ENCODE data around the gene RHOT2. TPM values are rescaled to one million over a fixed set of nuclear protein-coding genes. Genes with fewer than 3 reads are reported as not detected.
A peak's percentile ranks its signal among the peaks of the same experiment; 100 is the strongest.

The RHOT2 gene
- 73.8 and 85.8 TPM in 2 replicates for total RNA-seq

DNA sequence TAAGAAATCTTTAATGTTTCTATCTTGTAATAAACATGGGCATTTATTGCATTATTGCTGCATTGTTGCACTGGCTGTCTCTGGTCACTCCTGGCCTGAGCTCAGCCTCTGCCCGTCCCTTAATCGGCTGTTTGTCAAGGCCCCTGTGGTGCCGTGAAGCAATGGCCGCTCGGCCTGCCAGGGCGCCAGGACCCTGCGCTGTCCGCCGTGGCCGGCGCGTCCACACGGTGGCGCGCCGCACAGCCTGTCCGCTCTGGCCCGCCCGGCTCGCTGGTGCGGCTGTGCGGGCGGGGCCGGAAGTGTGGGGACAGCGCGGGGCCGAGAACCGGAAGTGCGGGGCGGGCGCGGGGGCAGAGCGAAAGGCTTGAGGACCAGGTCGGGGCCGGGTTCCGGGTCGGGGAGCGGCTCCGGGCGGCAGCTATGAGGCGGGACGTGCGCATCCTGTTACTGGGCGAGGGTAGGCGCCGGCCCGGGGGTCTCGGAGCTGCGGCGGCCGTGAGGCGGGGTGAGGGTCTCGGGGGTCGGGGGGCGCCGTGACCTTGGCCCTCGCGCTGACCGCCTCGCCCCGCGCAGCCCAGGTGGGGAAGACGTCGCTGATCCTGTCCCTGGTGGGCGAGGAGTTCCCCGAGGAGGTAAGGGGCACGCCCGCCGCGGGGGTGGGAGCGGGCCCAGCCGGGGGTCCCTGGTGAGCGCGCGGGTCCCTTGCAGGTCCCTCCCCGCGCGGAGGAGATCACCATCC is at the start of gene RHOT2:
TSS of gene RHOT2 (plus strand) at position 353 of the 739 bp plus-strand sequence. CDS start at position 421, 68 bp downstream.
- TF ChIP-seq, protein P1, sequence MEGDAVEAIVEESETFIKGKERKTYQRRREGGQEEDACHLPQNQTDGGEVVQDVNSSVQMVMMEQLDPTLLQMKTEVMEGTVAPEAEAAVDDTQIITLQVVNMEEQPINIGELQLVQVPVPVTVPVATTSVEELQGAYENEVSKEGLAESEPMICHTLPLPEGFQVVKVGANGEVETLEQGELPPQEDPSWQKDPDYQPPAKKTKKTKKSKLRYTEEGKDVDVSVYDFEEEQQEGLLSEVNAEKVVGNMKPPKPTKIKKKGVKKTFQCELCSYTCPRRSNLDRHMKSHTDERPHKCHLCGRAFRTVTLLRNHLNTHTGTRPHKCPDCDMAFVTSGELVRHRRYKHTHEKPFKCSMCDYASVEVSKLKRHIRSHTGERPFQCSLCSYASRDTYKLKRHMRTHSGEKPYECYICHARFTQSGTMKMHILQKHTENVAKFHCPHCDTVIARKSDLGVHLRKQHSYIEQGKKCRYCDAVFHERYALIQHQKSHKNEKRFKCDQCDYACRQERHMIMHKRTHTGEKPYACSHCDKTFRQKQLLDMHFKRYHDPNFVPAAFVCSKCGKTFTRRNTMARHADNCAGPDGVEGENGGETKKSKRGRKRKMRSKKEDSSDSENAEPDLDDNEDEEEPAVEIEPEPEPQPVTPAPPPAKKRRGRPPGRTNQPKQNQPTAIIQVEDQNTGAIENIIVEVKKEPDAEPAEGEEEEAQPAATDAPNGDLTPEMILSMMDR (conservative IDR thresholded peaks at IDR 0.05; ENCODE audit: low read depth, low read length) = peak; percentile 69
- H3K4me3 ChIP-seq (ENCODE audit: low read depth, low read length) = peak within 1 kb of the TSS; percentile 98
- DNase-seq (ENCODE audit: low read depth) = no peak

DNA sequence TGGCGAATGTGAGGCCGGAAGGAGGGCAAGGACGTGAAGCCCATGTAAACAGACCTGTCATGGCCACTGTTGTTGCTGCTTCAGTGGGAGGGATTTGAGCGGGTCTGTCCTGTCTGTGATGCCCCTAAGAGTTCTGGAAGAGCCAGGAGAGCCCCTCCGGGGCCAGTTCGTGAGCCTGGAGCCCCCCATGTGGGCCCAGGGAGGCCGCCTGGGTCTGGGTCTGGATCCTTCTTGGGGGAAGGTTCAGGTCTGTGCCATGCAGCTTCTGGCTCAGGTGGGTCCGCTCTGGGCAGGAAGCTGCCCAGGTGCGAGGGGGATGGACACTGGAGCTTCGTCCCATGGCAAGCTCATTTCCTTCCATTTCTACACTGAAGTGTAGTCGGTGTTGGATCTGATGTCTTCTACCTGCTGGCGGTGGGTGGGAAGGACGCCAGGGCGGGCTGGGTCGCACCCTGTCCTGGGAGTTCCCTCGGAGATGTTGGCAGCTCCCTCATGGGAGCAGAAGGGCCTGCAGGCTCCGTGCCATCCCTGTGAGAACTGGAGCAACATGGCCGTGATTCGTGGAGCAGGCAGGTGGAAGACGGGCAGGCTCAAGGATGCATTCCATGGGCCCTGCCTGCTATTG is 48.3 kb upstream of the RHOT2 start:
- DNase-seq (ENCODE audit: low read depth) = no peak
- no peak overlapping the region for H3K4me3 ChIP-seq (ENCODE audit: low read depth, low read length)
- TF ChIP-seq, protein P1 (conservative IDR thresholded peaks at IDR 0.05; ENCODE audit: low read depth, low read length) = no peak

GRCh38 chr16:620700-621525 is 47.0 kb upstream of the RHOT2 start:
- TF ChIP-seq, protein P1 (conservative IDR thresholded peaks at IDR 0.05; ENCODE audit: low read depth, low read length) = no peak
- no peak overlapping the region for H3K4me3 ChIP-seq (ENCODE audit: low read depth, low read length)
- DNase-seq (ENCODE audit: low read depth) = no peak

- no peak overlapping the region for H3K4me3 ChIP-seq (ENCODE audit: low read depth, low read length)
- TF ChIP-seq, protein P1 (conservative IDR thresholded peaks at IDR 0.05; ENCODE audit: low read depth, low read length) = no peak
Measured at GRCh38 chr16:621526-622105, 46.3 kb upstream of the RHOT2 start.

DNA sequence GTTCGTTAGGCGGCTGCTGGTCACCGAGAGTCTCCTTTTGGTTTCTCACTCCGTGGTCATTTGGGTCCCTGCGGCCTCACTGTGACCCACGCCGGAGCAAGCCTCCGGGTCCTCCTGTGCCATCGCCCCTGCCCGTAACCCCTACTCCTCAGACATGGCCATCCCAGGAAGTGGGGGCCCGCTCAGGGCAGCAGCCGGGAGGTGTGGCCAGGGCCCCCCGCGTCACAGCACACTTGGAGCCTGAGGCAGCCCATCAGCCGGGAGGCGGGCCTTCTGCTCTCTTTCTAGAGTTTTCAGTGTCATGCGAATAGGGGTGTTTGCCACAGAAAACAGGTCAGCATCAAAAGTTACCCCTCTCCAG is 45.0 kb upstream of the RHOT2 start:
- TF ChIP-seq, protein P1 (conservative IDR thresholded peaks at IDR 0.05; ENCODE audit: low read depth, low read length) = no peak
- H3K4me3 ChIP-seq (ENCODE audit: low read depth, low read length) = no peak overlapping the region
- DNase-seq (ENCODE audit: low read depth) = no peak

More at GRCh38 chr16:621526-622105, 46.3 kb upstream of the RHOT2 start:
- no peak for DNase-seq (ENCODE audit: low read depth)

DNA sequence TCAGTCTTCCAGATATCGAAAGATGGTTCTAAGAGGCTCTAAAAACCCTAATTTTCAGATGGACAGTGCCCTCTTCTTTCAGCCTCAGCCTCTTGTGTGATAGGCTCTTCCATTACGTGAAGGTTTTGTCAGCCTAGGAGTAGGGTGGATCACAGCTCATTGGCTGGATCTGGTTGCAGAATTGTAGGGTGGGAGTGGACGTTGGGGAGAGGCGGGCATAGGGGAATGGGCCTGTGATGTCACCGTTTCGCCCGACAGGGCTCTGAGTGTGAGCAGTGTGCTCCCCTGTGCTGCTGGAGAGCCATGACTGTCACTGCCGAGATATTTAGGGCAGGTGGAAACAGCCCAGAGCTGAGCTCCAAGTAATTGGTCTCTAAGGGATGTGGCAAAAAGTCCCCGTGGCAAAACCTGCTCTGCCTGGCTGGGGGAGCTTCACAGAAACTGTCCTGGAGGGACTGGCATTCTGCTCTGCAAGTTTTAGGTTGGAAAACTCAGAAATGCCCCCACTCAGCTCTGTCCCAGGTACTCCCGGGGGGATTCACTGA is 43.3 kb upstream of the RHOT2 start:
- TF ChIP-seq, protein P1 (conservative IDR thresholded peaks at IDR 0.05; ENCODE audit: low read depth, low read length) = no peak
- DNase-seq (ENCODE audit: low read depth) = no peak
- H3K4me3 ChIP-seq (ENCODE audit: low read depth, low read length) = no peak overlapping the region

All from epithelial cell of proximal tubule (primary cell).